ENCODE measurements around the gene MICAL2.

Gene MICAL2

DNA sequence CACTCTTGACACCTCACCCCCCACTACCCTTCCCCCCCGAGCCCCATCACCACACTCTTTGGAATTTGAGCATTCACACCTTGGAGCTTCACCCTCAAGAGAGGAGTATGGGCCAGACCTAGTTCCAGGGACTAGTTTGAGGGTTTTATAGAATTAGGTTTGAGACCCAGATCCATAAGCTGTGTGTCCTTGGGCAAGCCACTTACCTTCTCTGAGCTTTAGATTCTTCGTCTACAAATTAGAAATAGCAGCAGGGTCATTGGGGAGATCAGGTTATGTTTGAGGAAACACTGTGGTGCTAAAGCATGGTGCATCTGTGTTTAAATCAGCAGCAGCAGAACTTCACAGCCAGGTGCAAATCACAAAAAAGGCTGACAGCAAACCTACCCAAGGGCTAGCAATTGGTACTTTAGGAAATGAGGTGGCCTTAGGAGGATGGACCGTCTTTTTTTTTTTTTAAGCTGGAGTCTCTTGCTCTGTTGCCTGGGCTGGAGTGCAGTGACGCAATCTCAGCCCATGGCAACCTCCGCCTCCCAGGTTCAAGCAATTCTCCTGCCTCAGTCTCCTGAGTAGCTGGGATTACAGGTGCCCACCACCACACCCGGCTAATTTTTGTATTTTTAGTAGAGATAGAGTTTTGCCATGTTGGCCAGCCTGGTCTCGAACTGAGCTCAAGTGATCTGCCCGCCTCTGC, 114.8 kb downstream of the MICAL2 start:
- no peak overlapping the region for H3K4me3 ChIP-seq (ENCODE audit: low read depth, low read length)
- no peak overlapping the region for H3K4me2 ChIP-seq (ENCODE audit: low read length)
- H3K79me2 ChIP-seq (ENCODE audit: control insufficient read depth, insufficient read depth, low read length, poor library complexity) = peaks cover 5% of the 10 kb centered on the region
- no peak for DNase-seq
- H4K12ac ChIP-seq (ENCODE audit: low read depth, low read length) = no peak overlapping the region
- no peak overlapping the region for H2BK5ac ChIP-seq (ENCODE audit: low read depth, low read length, poor library complexity)
- H3K27me3 ChIP-seq (ENCODE audit: insufficient read depth, low read length) = no peaks in the 10 kb centered on the region
- H3K27ac ChIP-seq (ENCODE audit: low read depth, low read length) = no peak overlapping the region
- H4K8ac ChIP-seq (ENCODE audit: low read depth, low read length) = no peak overlapping the region
- no peak overlapping the region for H2BK12ac ChIP-seq (ENCODE audit: low read length)
- H3K4me1 ChIP-seq (ENCODE audit: control insufficient read depth in 1 of 2, insufficient read depth in 2 of 2, low read length in 2 of 2) = peaks cover 18 to 22% of the 10 kb centered on the region in 2 experiments
- peak overlapping the region; percentile 26 for H2BK120ac ChIP-seq (ENCODE audit: insufficient read depth, low read length, poor library complexity)
- H3K18ac ChIP-seq (ENCODE audit: low read length) = no peak overlapping the region
- H2AFZ ChIP-seq (ENCODE audit: insufficient read depth, low read length, poor library complexity) = no peak overlapping the region
- H3K79me1 ChIP-seq (ENCODE audit: low read length) = peaks cover 17% of the 10 kb centered on the region
- WGBS (ENCODE audit: extremely low coverage, insufficient coverage, insufficient read length) = no CpG with 5 or more reads among the region's 8 CpGs
- H3K14ac ChIP-seq (ENCODE audit: low read length) = no peak overlapping the region
- no peak overlapping the region for H3K4ac ChIP-seq (ENCODE audit: low read depth, low read length)
- peaks cover 18 to 24% of the 10 kb centered on the region in 2 experiments for H3K36me3 ChIP-seq (ENCODE audit: control insufficient read depth in 1 of 2, insufficient read depth in 2 of 2, low read length in 2 of 2)
- H4K91ac ChIP-seq (ENCODE audit: low read depth, low read length) = no peak overlapping the region
- H2AK5ac ChIP-seq (ENCODE audit: low read length) = no peak overlapping the region
- H3K9ac ChIP-seq (ENCODE audit: low read length) = no peak overlapping the region
- H3K23ac ChIP-seq (ENCODE audit: low read length) = no peak overlapping the region
- H3K9me3 ChIP-seq (ENCODE audit: insufficient read depth, low read depth, low read length) = peaks cover 2% of the 10 kb centered on the region

DNA sequence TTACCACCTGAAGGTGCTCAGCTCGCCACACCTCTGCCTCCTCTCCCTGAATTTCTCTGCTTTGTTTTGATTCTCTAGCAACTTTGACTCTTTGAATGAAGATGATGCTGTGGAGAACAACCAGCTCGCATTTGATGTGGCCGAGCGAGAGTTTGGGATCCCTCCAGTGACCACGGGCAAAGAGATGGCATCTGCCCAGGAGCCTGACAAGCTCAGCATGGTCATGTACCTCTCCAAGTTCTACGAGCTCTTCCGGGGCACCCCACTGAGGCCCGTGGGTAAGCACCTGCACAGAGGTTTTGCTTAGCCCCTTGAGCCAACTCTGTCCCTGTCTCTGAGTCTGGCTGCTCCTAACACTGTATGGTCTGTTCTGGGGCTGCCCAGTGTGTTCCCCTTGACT, 115.7 kb downstream of the MICAL2 start:
- Histone ChIP-seq H2BK12ac (ENCODE audit: low read length) (peak overlapping the region; percentile 15), H3K14ac (ENCODE audit: low read length) (no peak overlapping the region), H2AFZ (ENCODE audit: insufficient read depth, low read length, poor library complexity) (no peak overlapping the region), H3K23ac (ENCODE audit: low read length) (no peak overlapping the region), H3K27ac (ENCODE audit: low read depth, low read length) (no peak overlapping the region), H4K12ac (ENCODE audit: low read depth, low read length) (no peak overlapping the region), H3K4ac (ENCODE audit: low read depth, low read length) (no peak overlapping the region), H2AK5ac (ENCODE audit: low read length) (peak overlapping the region; percentile 55), H2BK120ac (ENCODE audit: insufficient read depth, low read length, poor library complexity) (no peak overlapping the region), H4K8ac (ENCODE audit: low read depth, low read length) (peak overlapping the region; percentile 22), H3K36me3 (ENCODE audit: control insufficient read depth in 1 of 2, insufficient read depth in 2 of 2, low read length in 2 of 2) (peaks cover 15 to 24% of the 10 kb centered on the region in 2 experiments), H3K79me1 (ENCODE audit: low read length) (peaks cover 16% of the 10 kb centered on the region), H3K18ac (ENCODE audit: low read length) (no peak overlapping the region), H3K9ac (ENCODE audit: low read length) (no peak overlapping the region), H3K27me3 (ENCODE audit: insufficient read depth, low read length) (no peaks in the 10 kb centered on the region), H2BK5ac (ENCODE audit: low read depth, low read length, poor library complexity) (no peak overlapping the region), H3K4me3 (ENCODE audit: low read depth, low read length) (no peak overlapping the region), H3K4me2 (ENCODE audit: low read length) (no peak overlapping the region), H3K79me2 (ENCODE audit: control insufficient read depth, insufficient read depth, low read length, poor library complexity) (peaks cover 5% of the 10 kb centered on the region), H4K91ac (ENCODE audit: low read depth, low read length) (no peak overlapping the region), H3K4me1 (ENCODE audit: control insufficient read depth in 1 of 2, insufficient read depth in 2 of 2, low read length in 2 of 2) (peaks cover 18 to 22% of the 10 kb centered on the region in 2 experiments), H3K9me3 (ENCODE audit: insufficient read depth, low read depth, low read length) (no peaks in the 10 kb centered on the region)
- DNase-seq = no peak
- no CpG with 5 or more reads among the region's 8 CpGs for WGBS (ENCODE audit: extremely low coverage, insufficient coverage, insufficient read length)

DNA sequence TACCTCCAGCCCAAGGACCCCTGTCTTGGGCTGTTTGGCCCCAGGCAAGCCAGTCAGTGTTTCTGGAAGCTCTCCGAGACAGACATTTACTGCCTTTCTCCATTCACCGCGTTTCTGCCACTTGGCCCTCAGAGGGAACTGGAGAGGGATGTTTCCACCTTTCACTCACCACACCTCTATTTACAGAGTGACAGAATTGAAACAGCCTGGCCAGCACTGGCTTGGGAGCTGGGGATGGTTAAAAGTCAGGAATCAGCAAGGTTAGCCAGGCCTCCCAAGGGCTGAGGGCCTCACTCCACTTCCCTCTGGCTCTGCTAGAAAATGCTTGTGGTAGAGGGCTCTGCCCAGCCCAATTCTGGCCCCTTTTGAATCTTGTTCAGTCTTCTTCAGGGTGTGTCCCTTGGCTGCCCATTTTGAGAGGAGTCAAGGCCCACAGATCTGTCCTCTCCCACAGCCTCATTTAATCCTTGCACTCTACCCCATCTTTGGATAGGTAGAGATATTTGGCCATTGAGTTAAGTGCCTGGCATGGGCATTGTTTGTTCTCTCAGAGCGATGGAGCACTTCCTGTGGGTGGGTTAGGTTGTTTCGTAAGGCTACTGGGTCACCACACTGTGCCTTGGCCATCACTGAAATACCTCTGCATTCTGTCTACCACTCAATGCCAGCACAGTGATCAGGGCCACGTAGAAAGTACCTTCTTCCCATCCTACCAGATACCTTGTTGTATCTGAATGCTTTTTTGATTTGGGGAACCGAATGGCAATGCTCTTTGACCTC, 119.2 kb downstream of the MICAL2 start:
- Histone ChIP-seq H3K4ac (ENCODE audit: low read depth, low read length) (no peak overlapping the region), H3K79me2 (ENCODE audit: control insufficient read depth, insufficient read depth, low read length, poor library complexity) (no peaks in the 10 kb centered on the region), H3K27me3 (ENCODE audit: insufficient read depth, low read length) (no peaks in the 10 kb centered on the region), H3K79me1 (ENCODE audit: low read length) (peaks cover 7% of the 10 kb centered on the region), H3K4me3 (ENCODE audit: low read depth, low read length) (no peak overlapping the region), H3K18ac (ENCODE audit: low read length) (no peak overlapping the region), H3K14ac (ENCODE audit: low read length) (no peak overlapping the region), H2AK5ac (ENCODE audit: low read length) (no peak overlapping the region), H2BK120ac (ENCODE audit: insufficient read depth, low read length, poor library complexity) (no peak overlapping the region), H4K12ac (ENCODE audit: low read depth, low read length) (no peak overlapping the region), H3K36me3 (ENCODE audit: control insufficient read depth in 1 of 2, insufficient read depth in 2 of 2, low read length in 2 of 2) (peaks cover 11 to 14% of the 10 kb centered on the region in 2 experiments), H4K8ac (ENCODE audit: low read depth, low read length) (no peak overlapping the region), H3K4me2 (ENCODE audit: low read length) (no peak overlapping the region), H3K9me3 (ENCODE audit: insufficient read depth, low read depth, low read length) (no peaks in the 10 kb centered on the region), H3K9ac (ENCODE audit: low read length) (no peak overlapping the region), H2BK12ac (ENCODE audit: low read length) (no peak overlapping the region), H3K4me1 (ENCODE audit: control insufficient read depth in 1 of 2, insufficient read depth in 2 of 2, low read length in 2 of 2) (peaks cover 7% of the 10 kb centered on the region in 2 experiments), H2BK5ac (ENCODE audit: low read depth, low read length, poor library complexity) (no peak overlapping the region), H3K27ac (ENCODE audit: low read depth, low read length) (no peak overlapping the region), H2AFZ (ENCODE audit: insufficient read depth, low read length, poor library complexity) (no peak overlapping the region), H3K23ac (ENCODE audit: low read length) (no peak overlapping the region), H4K91ac (ENCODE audit: low read depth, low read length) (no peak overlapping the region)
- DNase-seq = no peak
- WGBS (ENCODE audit: extremely low coverage, insufficient coverage, insufficient read length) = no CpG with 5 or more reads among the region's 7 CpGs

DNA sequence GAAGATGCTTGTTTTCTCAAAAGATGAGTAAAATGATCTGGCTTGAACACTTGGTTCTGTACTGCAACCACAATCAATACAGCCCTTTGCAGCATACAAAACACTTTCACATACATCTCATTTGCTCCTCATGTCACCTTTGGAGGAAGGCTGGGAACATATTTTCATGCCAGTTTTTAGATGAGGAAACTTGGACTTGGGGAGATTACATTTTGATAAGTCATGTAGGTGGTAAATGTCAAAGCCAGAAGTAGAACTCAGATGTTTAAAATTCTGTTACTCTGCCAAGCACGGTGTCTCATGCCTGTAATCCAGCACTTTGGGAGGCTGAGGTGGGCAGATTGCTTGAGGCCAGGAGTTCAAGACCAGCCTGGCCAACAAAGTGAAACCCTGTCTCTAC, 121.8 kb downstream of the MICAL2 start:
- Histone ChIP-seq H4K8ac (ENCODE audit: low read depth, low read length) (no peak overlapping the region), H3K4me1 (ENCODE audit: control insufficient read depth in 1 of 2, insufficient read depth in 2 of 2, low read length in 2 of 2) (peaks cover 20% of the 10 kb centered on the region in 2 experiments)
- no CpG with 5 or more reads among the region's 1 CpG for WGBS (ENCODE audit: extremely low coverage, insufficient coverage, insufficient read length)

More for the DNA sequence above, 121.8 kb downstream of the MICAL2 start:
- Histone ChIP-seq H3K14ac (ENCODE audit: low read length) (no peak overlapping the region), H3K27ac (ENCODE audit: low read depth, low read length) (no peak overlapping the region), H3K79me2 (ENCODE audit: control insufficient read depth, insufficient read depth, low read length, poor library complexity) (peaks cover 2% of the 10 kb centered on the region), H3K4me3 (ENCODE audit: low read depth, low read length) (no peak overlapping the region), H3K18ac (ENCODE audit: low read length) (no peak overlapping the region), H4K91ac (ENCODE audit: low read depth, low read length) (peak overlapping the region; percentile 34), H3K4me2 (ENCODE audit: low read length) (no peak overlapping the region), H2BK120ac (ENCODE audit: insufficient read depth, low read length, poor library complexity) (no peak overlapping the region), H2BK12ac (ENCODE audit: low read length) (no peak overlapping the region), H3K23ac (ENCODE audit: low read length) (no peak overlapping the region), H3K9me3 (ENCODE audit: insufficient read depth, low read depth, low read length) (no peaks in the 10 kb centered on the region), H2AFZ (ENCODE audit: insufficient read depth, low read length, poor library complexity) (no peak overlapping the region), H2AK5ac (ENCODE audit: low read length) (no peak overlapping the region), H3K9ac (ENCODE audit: low read length) (no peak overlapping the region), H3K27me3 (ENCODE audit: insufficient read depth, low read length) (no peaks in the 10 kb centered on the region), H2BK5ac (ENCODE audit: low read depth, low read length, poor library complexity) (no peak overlapping the region), H4K12ac (ENCODE audit: low read depth, low read length) (no peak overlapping the region), H3K4ac (ENCODE audit: low read depth, low read length) (no peak overlapping the region), H3K79me1 (ENCODE audit: low read length) (peaks cover 23% of the 10 kb centered on the region), H3K36me3 (ENCODE audit: control insufficient read depth in 1 of 2, insufficient read depth in 2 of 2, low read length in 2 of 2) (peaks cover 4 to 7% of the 10 kb centered on the region in 2 experiments)
- no peak for DNase-seq

All from trophoblast cell (in vitro differentiated cells and primary cell).